Fibroblast of skin of left biceps (primary cell): Measurements from ENCODE around the gene ADAM10.
A peak's percentile ranks its signal among the peaks of the same experiment; 100 is the strongest.

Experiments
- DNase-seq, 2 experiments: peaks; one replicate each; pipeline ENCODE4 v3.0.0-alpha.2; 2013; ENCODE audit warnings: low read depth in 2 of 2

ADAM10 gene

DNA sequence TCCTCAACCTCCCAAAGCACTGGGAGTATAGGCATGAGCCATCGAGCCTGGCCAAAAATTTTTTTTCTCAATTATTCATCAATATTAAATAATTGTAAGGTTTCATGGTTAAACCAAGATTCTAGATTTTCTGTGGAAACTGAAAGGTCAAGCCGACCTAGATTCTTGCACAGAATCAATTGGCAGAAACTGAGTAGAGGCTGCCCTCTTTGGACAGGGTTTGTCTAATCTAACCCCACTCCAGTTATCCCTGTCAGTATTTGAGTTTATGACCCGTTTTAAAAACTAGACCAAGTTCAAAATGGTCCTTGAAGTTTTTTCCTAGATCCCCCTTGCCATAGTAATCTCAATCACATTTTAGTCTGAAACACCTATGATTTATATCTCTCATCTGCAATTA, 8.6 kb upstream of the ADAM10 start:
- no peak for DNase-seq

DNA sequence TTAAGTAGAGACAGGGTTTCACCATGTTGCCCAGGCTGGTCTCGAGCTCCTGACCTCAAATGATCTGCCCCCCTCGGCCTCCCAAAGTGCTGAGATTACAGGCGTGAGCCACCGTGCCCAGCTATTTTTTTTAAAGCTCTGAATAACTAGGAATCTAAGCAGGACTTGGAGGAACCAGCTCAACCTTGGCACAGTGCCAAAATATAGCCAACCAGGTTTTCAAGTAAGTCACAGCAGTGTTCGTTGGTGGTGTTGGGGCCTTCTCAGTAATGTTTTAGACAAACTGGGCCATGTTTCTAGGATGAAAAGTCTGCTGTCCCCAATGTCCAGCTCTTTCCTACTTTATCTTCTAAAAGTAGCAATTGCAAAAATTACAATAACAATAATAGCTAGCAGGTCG, 6.4 kb upstream of the ADAM10 start:
- DNase-seq: no peak

DNA sequence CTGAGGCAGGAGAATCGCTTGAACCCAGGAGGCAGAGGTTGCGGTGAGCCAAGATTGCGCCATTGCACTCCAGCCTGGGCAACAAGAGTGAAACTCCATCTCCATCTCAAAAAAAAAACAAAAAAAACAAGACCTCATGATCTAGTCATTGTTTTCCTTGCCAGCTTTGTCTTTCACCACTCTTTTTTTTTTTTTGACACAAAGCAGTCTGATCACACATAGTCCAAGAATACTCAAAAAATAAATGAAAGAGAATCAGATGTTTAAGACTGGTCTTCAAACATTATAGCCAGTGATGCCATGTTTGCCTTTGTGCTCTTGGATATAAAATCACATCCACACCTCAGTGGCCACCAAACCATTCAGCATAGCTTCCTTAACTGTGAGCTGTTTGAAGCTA, 5.8 kb upstream of the ADAM10 start:
- no peak for DNase-seq

DNA sequence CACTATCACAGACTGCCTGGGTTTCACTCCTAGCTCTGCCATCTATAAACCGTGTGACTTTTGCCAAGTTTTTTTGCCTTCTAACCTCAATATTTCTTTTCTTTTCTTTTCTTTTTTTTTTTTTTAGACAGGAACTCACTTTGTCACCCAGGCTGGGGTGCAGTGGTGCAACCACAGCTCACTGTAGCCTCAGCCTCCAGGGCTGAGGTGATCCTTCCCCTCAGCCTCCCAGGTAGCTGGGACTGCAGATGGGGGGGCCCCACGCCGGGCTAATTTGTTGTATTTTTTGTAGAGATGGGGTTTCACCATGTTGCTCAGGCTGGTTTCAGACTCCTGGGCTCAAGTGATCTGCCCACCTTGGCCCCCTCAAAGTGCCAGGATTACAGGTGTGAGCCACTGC, 3.2 kb upstream of the ADAM10 start:
- no peak for DNase-seq

DNA sequence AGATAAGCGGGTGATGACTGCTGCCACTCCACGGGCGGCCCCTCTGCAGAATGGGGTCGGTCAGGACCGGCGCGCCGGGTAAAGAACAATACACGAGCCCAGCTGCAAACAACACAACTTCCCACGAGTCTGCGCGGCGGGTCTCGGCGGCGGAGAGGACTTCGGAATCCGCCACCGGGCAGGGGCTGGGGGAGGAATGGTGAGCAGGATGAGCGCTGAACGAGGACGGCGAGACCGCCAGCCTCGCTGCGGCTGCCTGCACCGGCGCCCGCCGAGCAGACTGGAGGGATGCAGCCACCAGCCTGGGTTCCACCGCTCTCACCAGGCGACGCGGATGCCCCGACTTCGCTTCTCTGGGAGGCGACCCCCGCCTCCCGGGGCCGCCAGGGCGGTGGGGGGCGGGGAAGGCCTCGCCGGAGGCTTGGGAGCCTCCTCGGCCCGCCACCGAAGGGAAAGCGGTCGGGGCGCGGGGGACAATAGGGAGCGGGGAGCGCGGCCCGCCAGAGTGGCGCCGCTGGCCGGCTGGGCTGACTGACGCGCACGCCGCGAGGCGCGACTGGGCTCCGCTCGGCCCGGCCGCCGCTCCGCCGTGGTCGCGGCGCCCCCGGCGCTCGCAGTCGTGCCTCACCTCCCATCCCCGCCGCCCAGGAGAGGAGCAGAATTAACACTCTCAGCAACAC, 515 bp downstream of the ADAM10 start:
- DNase-seq: no peak

DNA sequence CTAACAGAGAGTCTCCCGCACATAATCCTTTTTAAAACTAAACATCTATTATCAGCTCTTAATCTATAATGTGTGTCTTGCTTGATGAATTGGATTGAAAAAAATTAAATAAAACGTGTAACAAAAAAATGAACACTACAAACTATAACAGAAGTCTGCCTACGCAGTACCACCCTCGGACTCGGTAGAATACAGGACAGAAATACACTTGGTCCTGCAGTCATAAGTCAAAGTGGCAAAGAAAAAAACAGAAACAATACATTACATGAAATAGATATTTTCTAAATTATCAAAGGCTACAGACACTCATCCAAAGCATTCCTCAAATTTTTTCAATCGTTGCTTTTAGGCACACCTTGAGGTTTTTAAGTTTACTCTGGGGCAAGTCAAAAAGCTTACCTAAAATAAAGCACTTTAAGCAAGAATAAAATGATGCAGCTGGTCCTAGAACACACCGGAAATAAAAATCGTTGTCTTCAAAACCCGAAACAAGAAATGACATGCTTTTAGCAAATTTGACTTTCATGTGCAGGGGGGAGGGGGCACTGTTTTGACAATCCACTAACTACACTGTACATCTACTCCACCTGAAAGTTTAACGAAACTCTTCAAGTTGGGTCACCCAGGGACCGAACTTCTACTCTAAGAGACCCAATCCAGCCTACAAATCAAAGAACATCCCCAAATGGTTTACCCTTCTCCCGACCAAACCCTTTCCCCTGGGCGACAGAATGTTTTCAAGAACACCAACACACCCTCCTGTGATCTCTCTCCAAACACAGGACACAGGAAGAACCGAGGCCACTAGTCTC, 1.3 kb downstream of the ADAM10 start:
- DNase-seq: no peak

DNA sequence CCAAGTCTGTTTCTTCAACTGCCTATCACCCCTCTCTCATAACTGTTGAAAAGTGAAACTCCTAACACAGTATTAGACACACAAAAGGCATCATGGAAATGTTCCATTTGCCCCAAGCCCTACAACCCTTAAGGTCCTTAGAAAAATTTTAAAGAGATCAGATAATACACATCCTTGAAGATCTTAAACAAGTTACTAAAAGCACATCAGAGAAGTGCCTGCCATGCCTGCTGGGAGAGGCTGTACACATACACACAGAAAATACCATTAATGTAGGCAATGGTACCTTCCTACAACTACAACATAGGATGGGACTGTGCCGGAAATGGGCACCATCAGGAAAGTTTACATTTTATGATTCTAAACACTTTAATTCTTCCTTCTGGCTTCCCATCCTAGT, 3.3 kb downstream of the ADAM10 start:
- DNase-seq: no peak

DNA sequence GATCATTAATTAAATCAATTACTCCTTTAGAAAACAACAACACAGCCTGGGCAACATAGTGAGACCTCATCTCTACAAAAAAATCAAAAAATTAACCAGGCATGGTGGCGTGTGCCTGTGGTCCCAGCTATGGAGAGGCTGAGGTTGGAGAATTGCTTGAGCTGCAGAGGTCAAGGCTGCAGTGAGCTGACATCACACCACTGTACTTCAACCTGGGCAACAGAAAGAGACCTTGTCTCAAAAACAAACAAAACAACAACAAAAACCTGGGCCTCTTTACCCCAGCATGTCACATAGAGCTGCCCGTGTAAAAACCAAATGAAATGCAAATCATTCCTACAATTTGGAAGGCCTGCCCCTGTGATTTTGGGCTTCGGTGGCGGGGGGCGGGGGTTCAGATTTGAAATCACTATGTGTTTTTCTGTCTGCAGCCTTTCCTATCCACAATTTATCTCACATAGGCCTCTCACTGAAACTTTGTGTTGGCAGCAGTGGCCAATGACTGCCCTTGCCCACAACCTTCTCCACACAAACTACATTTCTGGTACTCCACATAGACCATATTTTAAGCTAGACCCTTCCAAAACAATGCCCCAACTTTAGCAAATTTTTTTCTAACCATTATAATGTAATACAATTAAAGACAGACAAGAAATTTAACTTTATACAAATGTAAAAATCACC, 6.5 kb downstream of the ADAM10 start:
- no peak for DNase-seq

DNA sequence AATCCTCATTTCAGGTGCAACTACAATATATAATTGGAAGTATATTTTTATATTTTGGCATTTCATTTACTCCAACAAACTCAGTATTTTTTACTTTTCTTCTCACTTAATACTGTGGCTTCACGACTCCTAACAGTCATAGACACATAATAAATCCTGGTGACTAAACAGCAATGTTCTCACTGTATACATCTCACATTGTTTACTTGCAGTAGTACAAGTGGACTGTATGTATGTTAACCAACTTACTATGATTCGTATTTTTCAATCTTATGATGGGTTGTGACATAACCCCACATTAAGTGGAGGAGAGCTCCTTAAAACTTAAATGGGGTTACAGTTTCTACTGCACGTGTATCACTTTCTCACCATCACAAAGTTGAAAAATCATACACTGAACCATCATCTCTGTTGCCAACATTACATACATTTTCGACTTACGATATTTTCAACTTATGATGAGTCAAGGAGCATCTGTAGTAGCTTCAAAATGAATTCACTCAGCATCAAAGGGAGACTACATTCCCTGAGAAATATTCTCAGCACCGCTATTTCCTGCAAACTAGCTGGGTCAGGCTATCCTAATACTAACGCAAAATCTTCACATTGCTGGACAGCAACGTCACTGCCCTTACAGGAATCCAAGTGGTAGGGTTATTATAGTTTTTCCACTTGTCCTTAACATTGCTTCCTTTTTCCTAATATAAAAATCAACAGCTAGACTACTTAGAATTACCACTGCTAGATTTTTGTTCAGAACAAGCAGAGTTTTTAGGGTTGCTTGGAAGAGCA, 7.3 kb downstream of the ADAM10 start:
- DNase-seq: peak; percentile 55 to 63

DNA sequence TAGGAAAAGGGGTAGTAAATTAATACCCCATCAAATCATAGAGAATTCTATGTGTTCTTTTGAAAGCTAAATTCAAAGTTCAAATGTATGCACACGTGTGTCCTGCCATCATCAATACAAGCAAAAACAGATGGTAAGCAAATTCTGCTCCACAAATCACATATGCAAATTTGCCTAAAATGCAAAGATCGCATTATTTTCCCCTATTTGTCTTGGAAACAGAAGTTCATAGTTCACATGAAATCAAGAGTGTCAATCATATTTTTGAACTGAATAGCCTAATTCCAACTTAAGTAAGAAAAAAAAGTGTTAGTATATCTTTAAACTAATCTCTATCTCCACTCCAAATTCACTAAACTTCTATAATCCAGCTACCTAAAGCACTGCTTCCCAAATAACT, 8.5 kb downstream of the ADAM10 start:
- DNase-seq: no peak

DNA sequence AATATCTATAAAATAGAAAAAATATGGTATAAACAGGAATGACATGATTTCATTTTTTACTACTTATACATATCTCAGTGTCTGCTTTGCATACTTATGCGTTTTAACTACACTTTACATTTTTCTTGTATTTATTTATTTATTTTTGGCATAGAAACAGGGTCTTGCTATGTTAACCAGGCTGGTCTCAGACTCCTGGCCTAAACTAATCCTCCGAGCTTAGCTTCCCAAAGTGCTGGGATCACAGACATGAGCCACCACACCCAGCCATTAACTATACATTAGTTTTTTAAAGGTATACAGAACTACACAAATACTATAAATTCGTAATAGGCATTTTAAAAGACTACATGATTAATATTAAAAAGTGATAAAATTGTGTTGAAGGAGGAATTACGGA, 9.1 kb downstream of the ADAM10 start:
- DNase-seq: no peak

DNA sequence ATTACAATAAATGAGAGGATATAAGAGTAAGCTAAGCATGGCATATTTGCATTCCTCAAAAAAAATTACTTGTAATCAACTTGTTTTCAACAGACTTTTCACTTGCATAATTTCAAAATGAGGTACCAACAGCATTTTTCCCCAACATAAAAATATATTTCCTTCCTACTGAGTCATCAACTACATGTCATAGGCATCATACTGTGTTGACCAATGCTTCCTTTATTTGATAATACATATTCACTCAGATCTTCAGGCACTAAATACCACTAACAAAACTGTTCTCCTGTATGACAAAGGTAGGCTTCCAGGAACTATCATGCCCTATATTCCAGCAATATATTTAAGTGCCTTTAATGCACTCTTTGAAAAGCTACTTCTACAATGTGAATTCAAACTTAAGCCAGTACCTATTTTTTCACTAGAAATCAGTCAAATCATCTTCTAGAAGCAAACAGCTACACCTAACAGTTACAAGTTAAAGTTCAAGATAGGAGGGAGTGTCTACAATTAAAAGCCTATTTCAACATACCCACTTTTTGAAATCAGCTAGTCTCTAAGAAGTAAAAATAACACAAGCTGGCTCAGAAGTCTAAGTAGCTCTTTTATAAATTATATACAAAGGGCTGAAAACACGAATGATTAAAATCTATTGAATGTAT, 11.3 kb downstream of the ADAM10 start:
- no peak for DNase-seq

DNA sequence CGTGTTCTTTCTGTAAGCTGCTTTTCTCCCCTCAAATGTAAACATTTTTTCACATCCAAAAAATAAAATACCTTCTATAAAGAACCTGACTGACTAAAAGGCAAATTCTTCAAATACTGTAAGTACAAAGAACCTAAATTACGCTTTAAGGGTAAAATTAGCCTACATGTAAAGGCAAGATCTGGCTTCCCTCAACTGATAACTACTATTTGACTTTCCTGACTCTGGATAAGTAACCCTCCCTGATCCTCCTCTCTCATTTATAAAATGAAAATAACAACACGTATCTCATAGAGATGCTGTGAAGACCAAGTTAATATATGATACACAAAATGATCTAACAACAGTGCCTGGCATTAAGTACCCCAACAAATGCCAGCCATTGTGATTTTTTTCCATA, 12.2 kb downstream of the ADAM10 start:
- no peak for DNase-seq

DNA sequence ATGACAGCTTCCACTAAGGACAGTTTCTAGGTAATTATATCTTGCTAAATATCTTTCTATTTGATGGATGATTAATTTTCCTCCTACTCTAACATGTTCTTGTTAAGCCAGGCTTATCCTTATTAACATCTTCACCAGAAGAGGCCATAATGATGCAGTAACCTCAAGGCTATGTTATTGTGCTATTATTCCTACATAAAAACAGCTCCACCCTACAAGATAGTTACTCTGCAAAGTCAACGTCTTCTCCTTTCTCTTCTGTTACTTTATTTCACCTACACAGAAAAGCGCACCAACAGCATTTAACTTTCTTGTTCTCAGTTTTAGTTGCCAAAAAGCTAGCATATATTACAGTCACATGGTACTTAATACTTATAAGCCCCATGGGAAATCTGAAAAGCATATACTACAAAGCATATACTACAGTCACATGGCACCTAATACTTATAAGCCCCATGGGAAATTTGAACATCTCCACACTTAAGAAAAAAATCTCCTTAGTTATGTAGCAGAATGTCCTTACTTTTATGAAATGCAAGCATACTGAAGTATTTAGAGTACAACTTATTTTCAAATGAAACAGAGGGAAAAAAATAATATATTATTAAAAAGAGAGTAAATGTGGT, 13.4 kb downstream of the ADAM10 start:
- DNase-seq: no peak

DNA sequence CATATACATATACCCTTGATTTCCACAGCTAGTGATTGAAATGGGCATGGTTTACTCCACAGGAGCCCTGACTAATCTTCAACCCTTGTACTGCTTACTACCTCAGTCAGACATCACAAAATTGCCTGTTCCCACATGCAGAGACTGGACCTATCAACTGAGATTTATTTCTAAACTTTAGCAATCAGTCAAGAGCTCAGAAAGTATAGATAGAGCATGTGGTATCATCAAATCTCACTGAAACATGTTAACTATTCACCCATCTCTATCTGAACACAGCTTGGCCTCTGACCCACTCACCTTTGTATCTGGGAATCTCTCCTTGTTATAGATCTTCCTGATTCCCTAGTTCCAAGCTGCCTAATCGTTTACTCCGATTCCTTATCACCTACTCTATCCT, 14.6 kb downstream of the ADAM10 start:
- no peak for DNase-seq

DNA sequence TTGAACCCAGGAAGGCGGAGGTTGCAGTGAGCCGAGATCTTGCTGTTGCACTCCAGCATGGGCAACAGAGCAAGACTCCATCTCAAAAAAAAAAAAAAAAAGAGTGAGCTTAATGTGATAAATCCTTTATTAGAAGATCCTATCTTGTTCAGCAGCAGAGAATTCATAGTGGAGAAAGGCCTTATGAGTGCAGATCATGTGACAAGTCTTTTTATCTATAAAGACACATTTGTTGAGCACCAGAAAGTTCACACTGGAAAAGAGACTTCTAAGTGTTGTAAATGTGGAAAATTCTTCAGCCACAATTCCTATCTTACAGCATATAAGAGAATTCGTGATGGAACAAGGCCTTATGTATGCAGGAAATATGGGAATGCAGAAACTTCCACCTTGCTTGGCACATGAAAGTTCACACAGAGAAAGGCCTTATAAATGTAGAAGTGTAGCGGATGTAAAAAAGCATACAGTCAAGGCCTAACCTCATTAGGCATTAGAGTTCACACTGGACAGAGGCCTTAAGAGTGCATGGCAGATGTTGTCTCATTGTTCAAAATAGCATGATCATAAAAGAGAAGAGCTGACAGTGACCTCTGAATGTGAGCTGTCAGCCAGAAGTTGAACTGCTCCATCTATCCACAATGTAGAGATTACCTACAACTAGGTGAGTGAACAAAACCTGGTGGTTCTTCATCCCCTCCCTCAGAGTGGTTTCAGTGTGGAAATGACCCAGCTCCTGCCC, 16.7 kb downstream of the ADAM10 start:
- DNase-seq: no peak

DNA sequence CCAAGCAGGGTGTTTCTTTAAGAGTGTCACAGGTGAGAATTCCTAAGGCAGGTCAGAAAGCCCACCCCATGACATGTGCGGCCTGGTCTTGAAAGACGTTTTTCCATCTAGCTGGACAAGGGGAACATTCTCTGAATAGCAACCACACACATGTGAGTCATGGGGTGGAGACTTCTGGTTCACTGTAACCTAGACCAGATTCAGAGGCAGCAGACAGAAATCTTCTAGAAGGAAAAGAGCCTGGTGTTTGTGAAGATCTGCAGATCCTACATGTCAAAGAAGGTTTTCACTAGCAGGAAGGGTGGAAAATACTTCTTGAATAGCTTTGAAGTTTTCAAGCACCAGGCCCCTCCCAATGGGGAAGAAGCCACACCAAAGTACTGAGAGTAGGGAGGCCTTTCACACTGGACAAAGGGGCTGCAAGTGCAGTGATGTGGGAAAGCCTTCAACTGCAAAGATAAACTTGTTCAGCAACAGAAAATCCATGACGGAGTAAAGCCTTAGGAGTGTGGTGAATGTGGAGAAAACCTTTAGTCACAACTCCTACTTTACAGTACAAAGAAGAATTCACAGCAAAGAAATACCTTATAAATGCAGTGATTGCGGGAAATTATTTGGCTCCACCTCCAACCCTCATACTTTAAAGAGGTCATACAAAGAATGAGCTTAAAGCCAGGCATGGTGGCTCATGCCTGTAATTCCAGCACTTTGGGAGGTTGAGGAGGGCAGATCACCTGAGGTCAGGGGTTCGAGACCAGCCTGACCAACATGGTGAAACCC, 17.6 kb downstream of the ADAM10 start:
- DNase-seq: no peak

DNA sequence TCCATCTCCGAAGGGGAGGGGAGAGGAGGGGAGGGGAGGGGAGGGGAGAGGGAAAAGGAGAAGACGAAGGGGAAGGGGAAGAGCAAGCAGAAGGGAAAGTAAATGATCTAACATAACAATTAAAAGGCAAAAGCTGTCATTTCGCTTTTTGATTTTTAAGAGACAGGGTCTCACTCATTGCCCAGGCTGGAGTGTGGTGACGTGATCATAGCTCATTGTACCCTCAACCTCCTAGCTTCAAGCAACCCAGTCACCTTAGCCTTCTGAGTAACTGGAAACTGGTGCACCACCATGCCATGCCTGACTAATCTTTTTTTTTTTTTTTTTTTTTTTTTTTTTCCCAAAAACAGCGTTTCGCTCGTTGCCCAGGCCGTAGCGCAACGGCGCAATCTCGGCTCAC, 22.6 kb downstream of the ADAM10 start:
- no peak for DNase-seq

DNA sequence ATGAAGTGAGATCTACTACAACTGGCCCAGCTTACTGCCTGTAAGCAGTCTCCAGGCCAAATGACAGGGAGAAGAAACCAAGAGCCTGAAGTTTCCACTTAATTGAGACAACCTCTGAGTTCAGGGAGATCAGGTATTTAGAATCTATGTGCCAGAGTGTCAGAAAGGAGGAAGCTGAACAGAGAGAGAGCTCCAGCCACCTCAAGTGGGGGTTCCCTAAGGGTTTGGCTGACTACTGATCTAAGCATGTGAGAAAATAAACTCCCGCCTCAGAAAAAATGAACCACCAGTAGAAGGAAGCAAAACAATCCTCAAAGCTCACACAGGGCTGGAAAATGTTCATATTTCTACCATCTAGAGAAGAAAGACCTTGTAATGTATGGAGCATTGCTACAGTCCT, 25.0 kb downstream of the ADAM10 start:
- no peak for DNase-seq

DNA sequence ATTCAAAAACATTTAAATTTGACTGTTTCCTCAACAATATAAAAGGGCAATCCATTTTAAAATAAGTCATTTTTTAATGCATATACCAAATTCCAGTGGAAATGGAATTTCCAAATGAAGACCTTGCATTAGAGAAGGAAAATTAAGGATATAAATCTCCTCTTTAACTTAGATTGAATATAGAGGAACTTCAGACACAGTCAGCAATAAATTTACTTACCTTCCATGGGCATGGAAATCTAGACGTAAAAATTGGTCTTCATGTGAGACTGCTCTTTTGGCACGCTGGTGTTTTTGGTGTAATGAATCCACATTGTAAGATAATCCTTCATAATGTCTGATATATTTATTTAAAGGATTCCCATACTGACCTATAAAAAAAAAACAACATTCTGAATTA, 32.1 kb downstream of the ADAM10 start:
- DNase-seq: no peak
